ENCODE data around the gene ABHD5.

ABHD5 gene

GRCh38 chr3:43776101-43776500 is 85.4 kb downstream of the ABHD5 start:
- no peak for DNase-seq

GRCh38 chr3:43779850-43780249 is 89.1 kb downstream of the ABHD5 start:
- DNase-seq = no peak

- no peak for DNase-seq
Observed at GRCh38 chr3:43782541-43782940, 91.8 kb downstream of the ABHD5 start.
